HG03457 (cell line): ENCODE results near the gene CD40.

Source experiments
- ATAC-seq: cut with Tn5 transposase; IDR thresholded peaks from one replicate; pipeline ENCODE4 v1.9.1; 2021; ENCODE audit warnings: moderate number of reproducible peaks; ENCODE audit not compliant: unreplicated experiment

CD40 gene

GRCh38 chr20:46142124-46142523 is 24.0 kb downstream of the CD40 start:
- no peak for ATAC-seq

DNA sequence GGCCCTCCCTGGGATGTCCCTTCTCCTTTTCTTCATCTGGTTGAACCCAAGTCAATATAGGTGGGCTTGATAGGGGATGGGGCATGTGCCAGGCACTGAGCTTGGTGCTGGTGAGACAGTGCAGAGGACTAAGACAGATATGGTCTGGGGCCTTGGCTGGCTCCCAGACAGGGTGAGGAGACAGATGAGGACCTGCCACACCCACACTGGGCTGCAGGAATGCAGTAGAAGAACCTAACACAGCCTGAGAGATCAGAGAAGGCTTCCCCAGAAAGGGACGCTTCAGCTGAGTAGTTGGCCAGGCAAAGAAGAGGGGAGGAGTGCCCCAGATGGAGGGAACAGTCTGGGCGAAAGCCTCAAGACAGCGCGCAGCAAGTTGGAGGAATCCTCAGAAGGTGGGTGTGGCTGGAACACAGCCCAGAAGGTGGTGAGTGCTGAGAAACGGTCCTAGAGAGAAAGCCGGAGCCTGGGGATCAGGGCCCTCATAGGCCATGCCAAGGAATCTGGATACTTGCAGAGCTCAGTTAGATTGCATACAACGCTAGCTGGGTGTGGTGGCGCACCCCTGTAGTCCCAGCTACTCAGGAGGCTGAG is 26.4 kb downstream of the CD40 start:
- no peak for ATAC-seq

- no peak for ATAC-seq
These were observed 27.6 kb downstream of the CD40 start for GRCh38 chr20:46145713-46146112.

DNA sequence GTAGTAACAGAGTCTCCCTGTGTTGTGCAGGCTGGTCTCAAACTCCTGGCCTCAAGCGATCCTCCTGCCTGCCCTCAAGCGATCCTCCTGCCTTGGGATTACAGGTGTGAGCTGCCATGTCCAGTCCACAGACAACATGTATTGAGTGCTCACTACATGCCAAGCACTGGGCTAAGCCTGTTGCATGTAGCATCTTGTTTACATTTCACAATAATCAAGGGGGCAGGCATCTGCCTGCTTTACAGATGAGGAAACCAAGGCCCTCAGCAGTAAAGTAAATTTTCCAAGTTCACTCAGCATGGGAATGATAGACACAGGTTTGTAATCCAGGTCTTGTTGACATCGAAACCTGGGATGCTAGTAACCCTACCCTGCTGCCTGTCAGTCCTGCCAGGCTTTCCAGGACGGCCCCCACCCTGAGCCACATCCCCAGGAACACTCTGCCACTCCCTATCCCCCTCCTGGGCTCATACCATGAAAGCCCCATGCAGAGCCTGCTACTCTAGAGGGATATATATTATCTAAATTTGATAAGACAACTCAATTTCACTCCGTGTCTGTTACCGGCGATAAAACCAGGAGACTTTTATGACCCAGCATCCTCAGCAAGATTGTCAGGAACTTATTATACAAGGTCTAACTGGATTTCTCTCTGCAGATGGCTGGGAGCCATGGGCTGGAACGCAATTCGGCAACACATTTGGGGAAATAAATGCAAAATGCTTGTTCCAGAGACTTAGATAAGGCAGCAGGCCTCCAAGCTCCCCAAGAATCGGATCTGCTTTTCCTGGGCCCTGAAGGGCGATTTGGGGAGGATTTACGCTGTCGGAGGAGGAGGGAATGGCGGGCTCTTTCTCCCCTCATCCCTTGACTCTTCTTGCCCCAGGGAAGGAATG is 30.4 kb downstream of the CD40 start:
- no peak for ATAC-seq

- no peak for ATAC-seq
These were observed 32.8 kb downstream of the CD40 start for GRCh38 chr20:46150943-46151342.

GRCh38 chr20:46151936-46152335 is 33.8 kb downstream of the CD40 start:
- no peak for ATAC-seq

DNA sequence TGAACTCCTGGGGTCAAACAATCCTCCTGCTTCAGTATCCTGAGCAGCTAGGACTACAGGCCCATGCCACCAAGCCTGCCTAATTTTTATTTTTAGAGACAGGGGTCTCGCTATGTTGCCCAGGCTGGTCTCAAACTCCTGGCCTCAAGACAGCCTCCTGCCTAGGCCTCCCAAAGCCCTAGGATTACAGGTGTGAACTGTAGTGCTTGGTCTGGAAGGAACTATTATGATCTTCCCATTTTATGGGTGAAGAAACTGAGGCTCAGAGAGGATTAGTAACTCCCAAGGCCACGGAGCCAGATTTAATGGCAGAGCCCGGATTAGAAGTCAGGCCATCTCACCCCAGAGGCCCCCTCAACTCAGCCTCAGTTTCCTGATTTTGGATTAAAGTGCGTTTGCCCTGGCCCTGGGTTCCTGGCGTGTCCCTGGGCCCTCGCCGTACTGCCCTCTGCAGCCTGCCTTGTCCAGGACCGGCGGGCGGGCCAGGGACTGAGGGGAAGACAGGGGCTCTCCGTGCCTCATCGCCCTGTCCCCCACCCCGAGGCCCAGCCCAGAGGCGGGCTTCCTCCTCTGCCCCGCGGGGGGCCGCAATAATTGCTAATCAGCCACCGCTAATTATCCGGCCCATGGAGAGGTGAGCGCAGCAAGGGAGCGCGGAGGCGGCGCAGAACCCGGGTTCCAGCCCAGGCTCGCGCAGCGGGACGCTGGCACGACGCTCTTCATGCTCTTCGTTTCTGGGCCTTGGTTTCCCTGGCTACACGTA is 34.9 kb downstream of the CD40 start:
- no peak for ATAC-seq

GRCh38 chr20:46154305-46154704 is 36.2 kb downstream of the CD40 start:
- no peak for ATAC-seq

- no peak for ATAC-seq
These were observed 36.7 kb downstream of the CD40 start for GRCh38 chr20:46154796-46155195.

DNA sequence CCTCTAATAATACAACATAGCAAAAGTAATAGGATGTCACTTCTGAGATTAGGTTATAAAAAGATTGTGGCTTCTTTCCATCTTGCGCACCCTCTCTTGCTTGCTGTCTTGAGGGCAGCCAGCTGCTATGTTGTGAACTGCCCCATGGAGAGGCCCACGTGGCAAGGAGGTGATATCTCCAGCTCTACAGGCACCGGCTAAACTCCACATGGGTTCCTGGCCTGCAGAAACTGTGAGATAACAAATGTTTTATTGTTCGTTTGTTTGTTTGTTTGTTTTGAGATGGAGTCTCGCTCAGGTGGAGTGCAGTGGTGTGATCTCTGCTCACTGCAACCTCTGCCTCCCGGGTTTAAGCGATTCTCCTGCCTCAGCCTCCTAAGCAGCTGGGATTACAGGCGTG is 38.0 kb downstream of the CD40 start:
- ATAC-seq = no peak

- ATAC-seq = no peak
These were observed 39.0 kb downstream of the CD40 start for GRCh38 chr20:46157076-46157592.

DNA sequence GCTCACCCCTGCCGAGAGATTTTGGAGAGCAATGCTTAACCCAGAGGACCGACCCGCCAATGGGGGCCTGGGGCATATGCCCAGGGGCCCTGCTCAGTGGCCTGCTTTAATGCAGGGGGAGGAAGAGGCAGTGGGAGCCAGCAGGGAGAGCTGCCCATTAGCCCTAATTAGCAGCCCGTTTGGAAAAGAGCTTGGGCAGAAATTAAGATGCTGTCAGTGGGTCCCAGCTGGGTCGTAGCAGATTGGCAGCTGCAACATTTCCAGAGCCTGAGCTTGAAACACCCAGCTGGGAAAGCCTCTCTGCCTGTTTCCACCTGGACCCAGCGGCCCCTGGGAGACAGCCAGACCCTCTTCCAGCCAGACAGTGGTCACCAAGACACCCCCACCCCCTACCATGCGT is 39.5 kb downstream of the CD40 start:
- ATAC-seq = no peak

DNA sequence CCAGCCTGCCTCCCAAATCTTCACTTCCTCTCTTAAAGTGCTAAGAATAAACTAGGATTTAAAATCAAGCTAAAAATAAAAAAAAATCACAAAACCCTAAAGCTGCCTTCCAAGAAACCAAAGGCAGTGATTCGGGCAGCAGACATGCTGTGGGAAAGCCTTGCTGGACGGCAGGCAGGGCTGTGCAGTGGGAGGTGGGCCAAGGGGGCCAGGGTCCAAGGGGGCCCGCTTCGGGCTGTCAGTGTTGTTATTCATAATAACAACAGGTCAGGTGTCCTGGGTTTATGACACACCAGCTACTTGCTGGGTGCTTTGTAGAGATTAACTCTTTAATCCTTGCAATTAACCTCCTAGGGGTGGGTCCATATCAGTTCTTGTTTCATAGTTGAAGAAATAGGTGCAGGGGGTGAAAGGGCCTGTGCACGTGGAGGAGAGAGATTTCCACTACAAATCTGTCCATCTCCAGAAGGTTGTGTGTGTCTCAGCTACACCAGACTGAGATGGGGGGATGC is 40.4 kb downstream of the CD40 start:
- ATAC-seq = no peak

GRCh38 chr20:46159101-46159897 is 41.2 kb downstream of the CD40 start:
- no peak for ATAC-seq

DNA sequence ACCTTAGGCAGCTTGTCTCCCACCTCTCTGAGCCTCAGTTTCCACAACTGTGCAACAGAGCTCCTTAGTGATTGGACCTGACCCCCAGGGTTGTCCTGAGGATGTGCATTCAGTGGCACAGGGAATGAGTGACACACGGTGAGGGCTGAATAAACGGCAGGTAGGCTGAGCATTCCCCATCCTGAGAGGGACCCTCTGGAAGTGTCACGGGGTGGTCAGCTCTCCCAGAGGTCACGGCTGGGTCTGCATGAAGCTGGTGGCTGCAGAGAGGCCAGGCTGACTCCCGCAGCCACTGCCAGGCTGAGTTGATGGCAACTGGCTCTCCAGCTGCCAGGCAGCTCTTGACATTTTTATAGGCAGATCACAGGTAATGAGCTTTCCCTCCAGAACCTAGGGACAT is 42.5 kb downstream of the CD40 start:
- ATAC-seq = no peak

DNA sequence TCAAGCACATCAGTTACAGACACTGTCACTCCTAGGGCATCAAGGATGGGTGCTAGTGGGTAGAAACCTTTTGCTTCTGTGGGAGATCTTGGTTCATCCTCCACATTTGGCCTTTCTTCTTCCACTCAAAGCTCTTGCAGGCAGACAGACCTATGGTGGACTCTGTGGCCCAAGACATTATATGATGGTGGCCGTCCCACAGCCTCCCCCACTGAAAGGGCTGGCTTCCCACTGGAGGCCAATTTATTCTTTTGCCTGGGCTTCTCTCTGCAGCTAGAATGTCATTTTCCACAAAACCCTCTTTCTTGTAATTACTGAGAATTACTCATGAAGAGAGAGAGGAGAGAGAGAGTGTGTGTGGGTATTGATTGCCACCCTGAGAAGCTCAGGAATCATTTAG is 43.8 kb downstream of the CD40 start:
- ATAC-seq = no peak

- no peak for ATAC-seq
These were observed 46.1 kb downstream of the CD40 start for GRCh38 chr20:46164254-46164653.

DNA sequence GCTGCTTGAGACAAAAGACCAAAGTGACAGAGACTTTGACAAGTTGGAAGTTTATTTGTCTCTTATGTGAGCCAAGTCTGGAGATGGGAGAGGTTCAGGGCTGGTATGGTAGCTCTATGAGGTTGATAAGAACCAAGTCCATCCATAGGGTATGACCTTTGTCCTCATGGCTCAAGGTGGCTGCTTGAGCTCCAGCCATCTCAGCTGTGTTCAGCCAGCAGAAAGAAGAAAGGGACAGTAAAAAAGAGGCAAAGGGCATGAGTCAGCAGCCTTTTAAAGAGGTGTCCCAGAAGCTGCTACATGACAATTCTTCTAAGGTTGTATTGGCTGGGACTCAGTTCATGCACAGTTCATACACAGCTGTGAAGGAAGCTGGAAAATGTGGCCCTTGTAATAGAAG is 49.0 kb downstream of the CD40 start:
- no peak for ATAC-seq

DNA sequence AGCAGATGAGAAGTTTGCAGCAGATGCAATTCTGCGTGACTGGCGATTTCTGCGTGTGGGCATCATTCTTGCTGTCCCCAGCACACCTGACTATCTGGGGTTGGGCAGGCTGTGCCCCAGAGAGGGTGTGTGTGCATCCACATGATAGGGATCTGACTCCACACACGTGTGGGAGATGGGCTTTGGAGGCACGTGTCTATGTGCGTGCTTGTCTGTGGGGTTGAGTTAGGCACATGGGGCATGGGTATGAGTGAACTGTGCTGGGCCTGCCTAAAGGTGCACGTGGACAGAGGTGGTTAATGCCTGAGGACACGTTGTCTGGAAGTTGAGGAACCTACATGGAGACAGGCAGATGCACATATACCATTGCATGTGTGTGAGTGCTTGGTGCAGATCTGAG is 50.3 kb downstream of the CD40 start:
- no peak for ATAC-seq
